Ovary (tissue), 3 donors: ENCODE measurements around the gene PPP6R2.

Source experiments
- EP300 ChIP-seq: sonication (generic); formaldehyde crosslinking; IDR thresholded peaks from one replicate; pipeline ENCODE4 v1.6.1; 2017; ENCODE audit warnings: antibody characterized with exemption
- POLR2A ChIP-seq: fragments of 450-650 bp; IDR thresholded peaks from one replicate; pipeline ENCODE4 v1.6.1; 2017; ENCODE audit warnings: antibody characterized with exemption, mild to moderate bottlenecking, moderate library complexity
- TF ChIP-seq, protein P1 (sequence below), 3 donors: fragments of 450-650 bp in 2 of 3; fragments of 200-600 bp in 1 of 3; IDR thresholded peaks; one replicate each; pipeline versions ENCODE4 v1.5.1 to v1.8.0; 2016 to 2022; ENCODE audit warnings: antibody characterized with exemption in 3 of 3, mild to moderate bottlenecking in 1 of 3
- donor health status: DM: no; HTN: no; CAD: no.

- TF ChIP-seq, protein P1, sequence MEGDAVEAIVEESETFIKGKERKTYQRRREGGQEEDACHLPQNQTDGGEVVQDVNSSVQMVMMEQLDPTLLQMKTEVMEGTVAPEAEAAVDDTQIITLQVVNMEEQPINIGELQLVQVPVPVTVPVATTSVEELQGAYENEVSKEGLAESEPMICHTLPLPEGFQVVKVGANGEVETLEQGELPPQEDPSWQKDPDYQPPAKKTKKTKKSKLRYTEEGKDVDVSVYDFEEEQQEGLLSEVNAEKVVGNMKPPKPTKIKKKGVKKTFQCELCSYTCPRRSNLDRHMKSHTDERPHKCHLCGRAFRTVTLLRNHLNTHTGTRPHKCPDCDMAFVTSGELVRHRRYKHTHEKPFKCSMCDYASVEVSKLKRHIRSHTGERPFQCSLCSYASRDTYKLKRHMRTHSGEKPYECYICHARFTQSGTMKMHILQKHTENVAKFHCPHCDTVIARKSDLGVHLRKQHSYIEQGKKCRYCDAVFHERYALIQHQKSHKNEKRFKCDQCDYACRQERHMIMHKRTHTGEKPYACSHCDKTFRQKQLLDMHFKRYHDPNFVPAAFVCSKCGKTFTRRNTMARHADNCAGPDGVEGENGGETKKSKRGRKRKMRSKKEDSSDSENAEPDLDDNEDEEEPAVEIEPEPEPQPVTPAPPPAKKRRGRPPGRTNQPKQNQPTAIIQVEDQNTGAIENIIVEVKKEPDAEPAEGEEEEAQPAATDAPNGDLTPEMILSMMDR (IDR thresholded peaks at IDR 0.05): no peak
- no peak for TF ChIP-seq POLR2A
- no peak for TF ChIP-seq EP300
Measured at GRCh38 chr22:50298266-50298637, 44.9 kb upstream of the PPP6R2 start.
